ENCODE measurements around the gene PTS. TPM values are rescaled to one million over a fixed set of nuclear protein-coding genes. Genes with fewer than 3 reads are reported as not detected.
A peak's percentile ranks its signal among the peaks of the same experiment; 100 is the strongest.

PTS gene
- total and polyA plus RNA-seq, 8 donors, result 11.3 to 87.8 (median 55.3) TPM

DNA sequence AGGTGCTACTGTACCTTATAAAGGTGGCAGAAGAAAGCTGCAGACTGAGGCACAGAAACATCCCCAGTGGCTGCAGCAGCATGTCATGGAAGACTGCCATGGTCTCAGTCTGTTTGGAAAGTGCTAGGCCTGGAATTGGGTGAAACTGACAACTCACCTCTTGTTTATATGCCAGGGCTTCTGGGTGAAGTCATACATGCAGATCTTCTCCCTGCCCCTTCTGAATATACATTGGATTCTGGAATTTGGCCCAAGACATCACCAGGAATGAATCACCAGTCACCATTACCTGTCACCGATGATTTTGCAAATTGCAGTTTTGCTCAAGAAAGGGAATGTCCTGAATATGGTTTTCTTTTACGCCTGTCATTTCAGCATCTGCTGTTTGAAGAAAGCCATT, 34.3 kb downstream of the PTS start, which contains the start of gene PLET1:
TSS of gene PLET1 (minus strand) at position 371 of the 400 bp plus-strand sequence. CDS start at position 100, 271 bp downstream.
- TF ChIP-seq POLR2AphosphoS5 (IDR thresholded peaks at IDR 0.05) (no peak), POLR2A (IDR thresholded peaks at IDR 0.05) (no peak), EP300 (IDR thresholded peaks at IDR 0.05) (no peak)
- TF ChIP-seq, protein P1, sequence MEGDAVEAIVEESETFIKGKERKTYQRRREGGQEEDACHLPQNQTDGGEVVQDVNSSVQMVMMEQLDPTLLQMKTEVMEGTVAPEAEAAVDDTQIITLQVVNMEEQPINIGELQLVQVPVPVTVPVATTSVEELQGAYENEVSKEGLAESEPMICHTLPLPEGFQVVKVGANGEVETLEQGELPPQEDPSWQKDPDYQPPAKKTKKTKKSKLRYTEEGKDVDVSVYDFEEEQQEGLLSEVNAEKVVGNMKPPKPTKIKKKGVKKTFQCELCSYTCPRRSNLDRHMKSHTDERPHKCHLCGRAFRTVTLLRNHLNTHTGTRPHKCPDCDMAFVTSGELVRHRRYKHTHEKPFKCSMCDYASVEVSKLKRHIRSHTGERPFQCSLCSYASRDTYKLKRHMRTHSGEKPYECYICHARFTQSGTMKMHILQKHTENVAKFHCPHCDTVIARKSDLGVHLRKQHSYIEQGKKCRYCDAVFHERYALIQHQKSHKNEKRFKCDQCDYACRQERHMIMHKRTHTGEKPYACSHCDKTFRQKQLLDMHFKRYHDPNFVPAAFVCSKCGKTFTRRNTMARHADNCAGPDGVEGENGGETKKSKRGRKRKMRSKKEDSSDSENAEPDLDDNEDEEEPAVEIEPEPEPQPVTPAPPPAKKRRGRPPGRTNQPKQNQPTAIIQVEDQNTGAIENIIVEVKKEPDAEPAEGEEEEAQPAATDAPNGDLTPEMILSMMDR (IDR thresholded peaks at IDR 0.05), result no peak
- H3K27me3 ChIP-seq, result no peaks in the 10 kb centered on the region
- H3K4me1 ChIP-seq, result no peaks in the 10 kb centered on the region
- H3K36me3 ChIP-seq, result peaks cover 0 to 7% (median 1%) of the 10 kb centered on the region in 4 donors
- DNase-seq, result no peak
- no peak within 1 kb of the TSS for H3K27ac ChIP-seq
- no peaks in the 10 kb centered on the region for H3K9me3 ChIP-seq
- H3K4me3 ChIP-seq, result no peak within 1 kb of the TSS
- 94 to 99% (median 97%) methylated on average over 2 of the region's 2 CpGs for WGBS, 5 donors
- intact Hi-C loops (cut with DNase I; ENCODE audit: low total_unique reads), result no loop called here

- DNase-seq, result peak in 1 of 2 donors; percentile 73
- H3K36me3 ChIP-seq, result peaks cover 0 to 2% (median 0%) of the 10 kb centered on the region in 4 donors
- no peaks in the 10 kb centered on the region for H3K9me3 ChIP-seq
- peaks cover 0 to 7% (median 0%) of the 10 kb centered on the region in 4 donors for H3K4me1 ChIP-seq
- TF ChIP-seq POLR2AphosphoS5 (IDR thresholded peaks at IDR 0.05) (no peak), POLR2A (IDR thresholded peaks at IDR 0.05) (no peak), EP300 (IDR thresholded peaks at IDR 0.05) (no peak)
- TF ChIP-seq, protein P1 (IDR thresholded peaks at IDR 0.05), result no peak
- intact Hi-C loops (cut with DNase I; ENCODE audit: low total_unique reads), result no loop called here
- H3K27me3 ChIP-seq, result no peaks in the 10 kb centered on the region
- H3K4me3 ChIP-seq, result no peak overlapping the region
- WGBS, 5 donors, result 61 to 83% (median 68%) methylated on average over 11 of the region's 11 CpGs
- H3K27ac ChIP-seq, result peak overlapping the region in 1 of 5 donors; percentile 18
These were observed 39.6 kb downstream of the PTS start for GRCh38 chr11:112265659-112266409.

- peaks cover 0 to 7% (median 0%) of the 10 kb centered on the region in 4 donors for H3K4me1 ChIP-seq
- H3K27ac ChIP-seq, result peak overlapping the region in 1 of 5 donors; percentile 18
- intact Hi-C loops (cut with DNase I; ENCODE audit: low total_unique reads), result no loop called here
- no peak overlapping the region for H3K4me3 ChIP-seq
- no peaks in the 10 kb centered on the region for H3K36me3 ChIP-seq
- WGBS, 5 donors, result 64 to 86% (median 78%) methylated on average over 3 of the region's 3 CpGs
- no peaks in the 10 kb centered on the region for H3K27me3 ChIP-seq
- TF ChIP-seq POLR2AphosphoS5 (IDR thresholded peaks at IDR 0.05), result no peak
- TF ChIP-seq, protein P1 (IDR thresholded peaks at IDR 0.05), result no peak
- TF ChIP-seq EP300 (IDR thresholded peaks at IDR 0.05), result no peak
- no peak for TF ChIP-seq POLR2A (IDR thresholded peaks at IDR 0.05)
- no peaks in the 10 kb centered on the region for H3K9me3 ChIP-seq
- no peak for DNase-seq
These were observed 40.2 kb downstream of the PTS start for GRCh38 chr11:112266410-112266778.

DNA sequence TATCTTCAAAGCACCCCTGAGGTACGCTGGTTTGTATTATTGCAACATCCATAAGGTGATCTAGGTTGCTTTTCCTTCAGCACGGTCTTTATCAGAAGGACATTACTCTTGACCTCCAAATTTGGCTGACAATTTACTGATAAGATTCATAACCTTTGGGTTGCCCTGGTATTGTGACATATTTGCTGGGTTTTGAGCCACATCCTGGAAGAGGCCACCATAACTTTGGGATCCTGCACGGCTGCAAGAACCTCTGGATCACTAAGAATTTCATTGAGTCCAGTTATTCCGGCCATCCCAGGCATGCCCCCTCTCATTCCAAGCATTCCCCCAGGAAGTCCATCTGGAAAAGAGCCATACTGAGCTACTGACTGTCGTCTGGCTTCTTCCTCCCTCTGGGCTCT, 41.0 kb downstream of the PTS start:
- TF ChIP-seq EP300 (IDR thresholded peaks at IDR 0.05), result no peak
- TF ChIP-seq POLR2A (IDR thresholded peaks at IDR 0.05), result no peak
- TF ChIP-seq, protein P1 (IDR thresholded peaks at IDR 0.05), result no peak
- no peak for TF ChIP-seq POLR2AphosphoS5 (IDR thresholded peaks at IDR 0.05)
- H3K36me3 ChIP-seq, result no peaks in the 10 kb centered on the region
- H3K4me3 ChIP-seq, result no peak overlapping the region
- 52 to 64% (median 57%) methylated on average over 5 of the region's 5 CpGs for WGBS, 5 donors
- H3K27ac ChIP-seq, result no peak overlapping the region
- no peak for DNase-seq
- intact Hi-C loops (cut with DNase I; ENCODE audit: low total_unique reads), result no loop called here
- H3K4me1 ChIP-seq, result peaks cover 0 to 7% (median 0%) of the 10 kb centered on the region in 4 donors
- H3K27me3 ChIP-seq, result no peaks in the 10 kb centered on the region
- H3K9me3 ChIP-seq, result no peaks in the 10 kb centered on the region

All from stomach (tissue), 9 donors.